ENCODE results near the gene TPGS1. TPM values are rescaled to one million over a fixed set of nuclear protein-coding genes. Genes with fewer than 3 reads are reported as not detected.

TPGS1 gene
- total RNA-seq, 6 experiments from 2014 or later = 20.2 to 24.7 (median 21.1) TPM

DNA sequence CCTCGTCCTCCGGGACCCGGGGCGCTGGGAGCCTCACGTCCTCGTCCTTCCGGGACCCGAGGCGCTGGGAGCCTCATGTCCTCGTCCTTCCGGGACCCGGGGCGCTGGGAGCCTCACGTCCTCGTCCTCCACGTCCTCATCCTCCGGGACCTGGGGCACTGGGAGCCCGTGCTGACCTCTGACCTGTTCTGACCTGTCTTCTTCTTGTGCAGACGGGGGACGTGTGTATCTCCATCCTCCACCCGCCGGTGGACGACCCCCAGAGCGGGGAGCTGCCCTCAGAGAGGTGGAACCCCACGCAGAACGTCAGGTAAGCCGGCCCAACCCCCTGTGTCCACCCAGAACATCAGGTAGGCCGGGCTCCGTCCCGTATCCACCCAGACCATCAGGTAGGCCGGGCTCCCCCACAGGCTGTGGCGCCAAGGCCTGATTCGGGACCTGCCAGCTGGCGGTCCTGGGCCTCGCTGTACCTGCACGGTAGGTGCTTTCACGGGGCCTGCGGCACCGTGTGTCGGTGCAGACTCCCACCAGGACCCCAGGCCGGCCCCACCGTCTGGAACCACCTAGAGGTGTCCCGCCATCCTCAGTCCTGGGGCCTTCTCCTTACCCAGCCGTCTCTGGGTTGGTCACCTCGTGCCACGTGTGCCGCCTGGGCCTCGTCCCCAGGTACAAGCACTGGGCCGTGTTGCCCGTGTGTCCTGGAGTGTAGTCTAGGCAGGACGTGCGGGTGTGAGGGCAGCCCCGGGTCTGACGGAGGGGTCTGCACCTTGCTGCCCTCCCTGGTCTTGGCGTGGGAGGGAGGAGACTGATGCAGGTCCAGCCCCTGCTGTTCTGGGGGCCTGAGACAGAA, 29.0 kb downstream of the TPGS1 start:
- Mint-ChIP-seq H3K27ac (no peak overlapping the region), H3K4me1 (ENCODE audit: low read depth) (peaks cover 15% of the 10 kb centered on the region), H3K27me3 (ENCODE audit: insufficient read depth) (no peaks in the 10 kb centered on the region; the same call in 1 of the 2 replicates), H3K4me3 (no peak overlapping the region), H3K36me3 (ENCODE audit: low read depth) (no peaks in the 10 kb centered on the region), H3K9me3 (no peaks in the 10 kb centered on the region)
- DNase-seq = no peak
- no peak for TF ChIP-seq CTCF (IDR thresholded peaks at IDR 0.05)

DNA sequence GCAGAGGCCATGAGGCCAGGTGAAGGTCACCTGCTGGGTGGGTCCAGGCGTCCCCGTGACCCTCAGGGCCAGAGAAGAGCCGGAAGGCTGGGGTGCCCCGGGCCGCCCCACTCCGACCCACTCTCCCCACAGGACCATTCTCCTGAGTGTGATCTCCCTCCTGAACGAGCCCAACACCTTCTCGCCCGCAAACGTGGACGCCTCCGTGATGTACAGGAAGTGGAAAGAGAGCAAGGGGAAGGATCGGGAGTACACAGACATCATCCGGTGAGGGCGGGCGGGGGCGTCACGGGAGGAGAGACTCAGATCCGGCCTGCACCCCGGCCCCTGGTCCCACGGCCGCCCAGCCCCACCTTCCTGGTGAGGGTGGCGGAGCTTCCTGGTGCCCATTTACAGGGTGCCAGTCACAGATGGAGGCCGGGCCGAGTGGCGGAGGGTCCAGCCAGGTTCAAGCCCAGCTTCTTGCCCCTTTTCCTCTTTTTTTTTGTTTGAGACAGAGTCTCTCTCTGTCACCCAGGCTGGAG, 29.6 kb downstream of the TPGS1 start:
- no peak for TF ChIP-seq CTCF (IDR thresholded peaks at IDR 0.05)
- H3K27ac Mint-ChIP-seq = no peak overlapping the region
- no peaks in the 10 kb centered on the region for H3K36me3 Mint-ChIP-seq (ENCODE audit: low read depth)

DNA sequence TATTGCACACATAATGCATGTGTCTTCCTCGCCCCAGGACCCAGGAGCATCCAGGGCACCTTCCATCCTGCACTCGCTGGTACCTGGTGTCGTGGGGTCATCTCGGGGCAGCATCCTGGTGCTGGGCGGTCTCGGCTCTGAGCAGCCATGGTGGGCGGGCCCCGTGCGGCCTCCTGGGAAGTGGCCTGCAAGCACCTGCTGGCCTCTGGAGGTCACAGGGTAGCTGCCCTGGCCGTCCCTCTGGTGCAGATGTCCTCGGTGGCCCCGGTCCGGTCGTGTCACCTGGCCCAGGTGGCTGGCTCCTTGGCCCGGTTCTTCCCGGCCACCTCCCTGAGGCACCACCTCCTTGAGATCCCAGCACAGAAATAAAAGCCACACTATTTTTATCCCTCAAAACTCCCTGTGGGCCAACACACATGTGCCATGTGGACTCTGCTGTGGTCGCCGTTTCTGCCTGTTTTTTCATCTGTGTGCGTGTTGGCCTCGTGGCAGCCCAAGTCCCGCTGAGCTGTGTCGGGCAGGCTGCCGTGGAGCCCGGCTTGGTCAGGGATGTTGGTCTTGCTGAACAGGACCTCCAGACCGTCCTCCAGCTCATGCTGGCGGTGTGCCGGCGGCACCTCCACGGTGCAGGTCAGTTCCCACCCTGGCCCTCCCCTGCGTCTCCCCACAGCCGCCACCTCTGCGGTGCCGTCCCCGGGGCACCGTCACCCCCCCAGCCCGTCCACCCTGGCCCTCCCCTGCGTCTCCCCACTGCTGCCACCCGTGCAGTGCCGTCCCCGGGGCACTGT, 31.5 kb downstream of the TPGS1 start:
- Mint-ChIP-seq H3K27me3 (ENCODE audit: insufficient read depth) (no peaks in the 10 kb centered on the region), H3K4me1 (ENCODE audit: low read depth) (peaks cover 4% of the 10 kb centered on the region), H3K4me3 (no peak overlapping the region), H3K27ac (no peak overlapping the region), H3K9me3 (no peaks in the 10 kb centered on the region), H3K36me3 (ENCODE audit: low read depth) (peaks cover 7% of the 10 kb centered on the region)
- no peak for TF ChIP-seq CTCF (IDR thresholded peaks at IDR 0.05)
- DNase-seq = no peak

More for the DNA sequence above, 29.6 kb downstream of the TPGS1 start:
- Mint-ChIP-seq H3K4me1 (ENCODE audit: low read depth) (peaks cover 15% of the 10 kb centered on the region), H3K9me3 (no peaks in the 10 kb centered on the region), H3K4me3 (no peak overlapping the region), H3K27me3 (ENCODE audit: insufficient read depth) (no peaks in the 10 kb centered on the region)
- DNase-seq = no peak

DNA sequence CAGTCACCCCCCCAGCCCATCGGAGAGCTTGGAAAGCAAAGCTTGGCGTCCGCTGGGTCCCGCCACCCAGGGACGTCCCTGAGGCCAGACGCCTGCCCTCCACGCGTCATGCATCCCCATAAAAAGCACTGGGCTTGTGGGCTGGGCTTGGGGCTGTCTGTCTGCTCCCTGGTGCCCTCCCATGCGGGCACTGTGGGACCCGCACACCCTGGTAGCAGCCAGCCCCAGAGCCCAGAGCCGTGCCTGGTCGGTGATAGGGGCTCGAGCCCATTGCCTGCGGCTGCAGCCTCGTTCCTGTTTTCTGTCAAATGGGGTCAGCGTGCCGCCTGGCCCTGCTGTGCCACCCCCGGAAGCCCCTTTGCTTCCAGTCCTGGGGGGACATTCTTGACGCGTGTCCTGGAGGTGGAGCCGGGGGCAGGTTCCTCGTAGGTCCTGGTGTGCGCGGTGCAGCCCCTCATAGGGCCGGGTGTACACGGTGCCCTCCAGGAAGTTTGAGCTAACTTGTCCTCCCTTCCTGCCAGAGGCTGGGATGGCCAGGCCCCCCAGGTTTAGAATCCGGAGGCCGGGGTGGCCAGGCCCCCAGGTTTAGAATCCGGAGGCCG, 32.2 kb downstream of the TPGS1 start:
- H3K27ac Mint-ChIP-seq = no peak overlapping the region
- H3K36me3 Mint-ChIP-seq (ENCODE audit: low read depth) = peaks cover 7% of the 10 kb centered on the region
- H3K4me1 Mint-ChIP-seq (ENCODE audit: low read depth) = no peaks in the 10 kb centered on the region
- H3K4me3 Mint-ChIP-seq = no peak overlapping the region
- H3K9me3 Mint-ChIP-seq = no peaks in the 10 kb centered on the region
- DNase-seq = no peak
- TF ChIP-seq CTCF (IDR thresholded peaks at IDR 0.05) = no peak
- no peaks in the 10 kb centered on the region for H3K27me3 Mint-ChIP-seq (ENCODE audit: insufficient read depth)

- DNase-seq = no peak
- Mint-ChIP-seq H3K4me1 (ENCODE audit: low read depth) (no peaks in the 10 kb centered on the region), H3K27ac (no peak overlapping the region), H3K4me3 (no peak overlapping the region), H3K36me3 (ENCODE audit: low read depth) (peaks cover 7% of the 10 kb centered on the region), H3K27me3 (ENCODE audit: insufficient read depth) (no peaks in the 10 kb centered on the region), H3K9me3 (no peaks in the 10 kb centered on the region)
- no peak for TF ChIP-seq CTCF (IDR thresholded peaks at IDR 0.05)
These were observed 33.8 kb downstream of the TPGS1 start for GRCh38 chr19:540867-541637.

Data from HFFc6 (cell line).